WTC11 (cell line): ENCODE data around the gene CNTNAP5.

Experiments
- GABPB1 ChIP-seq: sonication (generic); formaldehyde crosslinking; IDR thresholded peaks from 2 replicates; pipeline ENCODE4 v1.8.1; 2023; ENCODE audit warnings: mild to moderate bottlenecking, missing genetic modification reagents
- MXD4 ChIP-seq: fragments of 250-450 bp; sonication (Bioruptor Pico); IDR thresholded peaks from 2 replicates; pipeline ENCODE4 v1.8.0; 2021; ENCODE audit warnings: mild to moderate bottlenecking, moderate library complexity, borderline replicate concordance
- SP1 ChIP-seq: sonication (generic); formaldehyde crosslinking; conservative IDR thresholded peaks from 2 replicates; pipeline ENCODE4 v1.8.1; 2022; ENCODE audit warnings: missing genetic modification reagents
- TEAD1 ChIP-seq: sonication (generic); formaldehyde crosslinking; IDR thresholded peaks from 2 replicates; pipeline ENCODE4 v1.8.0; 2022; ENCODE audit warnings: mild to moderate bottlenecking, missing genetic modification reagents
- ZNF121 ChIP-seq: sonication (generic); formaldehyde crosslinking; IDR thresholded peaks from 2 replicates; pipeline ENCODE4 v1.8.0; 2023; ENCODE audit warnings: missing genetic modification reagents
- TF ChIP-seq, protein P1 (sequence below): fragments of 200-600 bp; IDR thresholded peaks from 2 replicates; pipeline ENCODE4 v1.8.0; 2022; ENCODE audit warnings: antibody characterized with exemption
- TF ChIP-seq, protein P2 (sequence below): sonication (generic); formaldehyde crosslinking; IDR thresholded peaks from 2 replicates; pipeline ENCODE4 v1.8.1; 2022; ENCODE audit warnings: missing genetic modification reagents, borderline replicate concordance
- TF ChIP-seq, protein P3 (sequence below): sonication (generic); formaldehyde crosslinking; IDR thresholded peaks from 2 replicates; pipeline ENCODE4 v1.8.0; 2022; ENCODE audit warnings: mild to moderate bottlenecking, missing genetic modification reagents

DNA sequence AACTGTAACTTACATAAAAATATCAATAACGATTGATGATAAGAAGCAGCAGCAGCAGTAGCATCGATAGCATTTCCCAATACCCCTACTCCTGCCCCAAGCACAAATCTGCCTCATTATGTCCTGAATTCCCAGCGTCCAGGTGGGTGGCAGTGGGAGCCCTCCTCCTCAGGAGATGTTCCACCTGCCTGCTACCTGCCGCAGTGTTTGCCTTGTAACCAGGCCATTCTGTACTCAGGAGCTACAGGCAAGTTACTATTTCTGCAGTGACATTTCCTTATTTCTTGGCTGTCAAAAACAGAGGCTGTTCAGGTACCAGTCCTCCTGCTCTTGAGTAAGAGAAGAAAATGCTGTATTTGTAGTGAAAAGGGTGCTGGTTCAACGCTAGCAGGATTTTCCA is 236.4 kb downstream of the CNTNAP5 start:
- TF ChIP-seq, protein P1, sequence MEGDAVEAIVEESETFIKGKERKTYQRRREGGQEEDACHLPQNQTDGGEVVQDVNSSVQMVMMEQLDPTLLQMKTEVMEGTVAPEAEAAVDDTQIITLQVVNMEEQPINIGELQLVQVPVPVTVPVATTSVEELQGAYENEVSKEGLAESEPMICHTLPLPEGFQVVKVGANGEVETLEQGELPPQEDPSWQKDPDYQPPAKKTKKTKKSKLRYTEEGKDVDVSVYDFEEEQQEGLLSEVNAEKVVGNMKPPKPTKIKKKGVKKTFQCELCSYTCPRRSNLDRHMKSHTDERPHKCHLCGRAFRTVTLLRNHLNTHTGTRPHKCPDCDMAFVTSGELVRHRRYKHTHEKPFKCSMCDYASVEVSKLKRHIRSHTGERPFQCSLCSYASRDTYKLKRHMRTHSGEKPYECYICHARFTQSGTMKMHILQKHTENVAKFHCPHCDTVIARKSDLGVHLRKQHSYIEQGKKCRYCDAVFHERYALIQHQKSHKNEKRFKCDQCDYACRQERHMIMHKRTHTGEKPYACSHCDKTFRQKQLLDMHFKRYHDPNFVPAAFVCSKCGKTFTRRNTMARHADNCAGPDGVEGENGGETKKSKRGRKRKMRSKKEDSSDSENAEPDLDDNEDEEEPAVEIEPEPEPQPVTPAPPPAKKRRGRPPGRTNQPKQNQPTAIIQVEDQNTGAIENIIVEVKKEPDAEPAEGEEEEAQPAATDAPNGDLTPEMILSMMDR = no peak
- no peak for TF ChIP-seq SP1 (CRISPR knock-in tag)
- TF ChIP-seq, protein P2, sequence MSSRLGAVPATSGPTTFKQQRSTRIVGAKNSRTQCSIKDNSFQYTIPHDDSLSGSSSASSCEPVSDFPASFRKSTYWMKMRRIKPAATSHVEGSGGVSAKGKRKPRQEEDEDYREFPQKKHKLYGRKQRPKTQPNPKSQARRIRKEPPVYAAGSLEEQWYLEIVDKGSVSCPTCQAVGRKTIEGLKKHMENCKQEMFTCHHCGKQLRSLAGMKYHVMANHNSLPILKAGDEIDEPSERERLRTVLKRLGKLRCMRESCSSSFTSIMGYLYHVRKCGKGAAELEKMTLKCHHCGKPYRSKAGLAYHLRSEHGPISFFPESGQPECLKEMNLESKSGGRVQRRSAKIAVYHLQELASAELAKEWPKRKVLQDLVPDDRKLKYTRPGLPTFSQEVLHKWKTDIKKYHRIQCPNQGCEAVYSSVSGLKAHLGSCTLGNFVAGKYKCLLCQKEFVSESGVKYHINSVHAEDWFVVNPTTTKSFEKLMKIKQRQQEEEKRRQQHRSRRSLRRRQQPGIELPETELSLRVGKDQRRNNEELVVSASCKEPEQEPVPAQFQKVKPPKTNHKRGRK = no peak
- TF ChIP-seq GABPB1 (CRISPR knock-in tag) = no peak
- no peak for TF ChIP-seq ZNF121 (CRISPR knock-in tag)
- no peak for TF ChIP-seq TEAD1 (CRISPR knock-in tag)
- TF ChIP-seq, protein P3, sequence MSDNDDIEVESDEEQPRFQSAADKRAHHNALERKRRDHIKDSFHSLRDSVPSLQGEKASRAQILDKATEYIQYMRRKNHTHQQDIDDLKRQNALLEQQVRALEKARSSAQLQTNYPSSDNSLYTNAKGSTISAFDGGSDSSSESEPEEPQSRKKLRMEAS (CRISPR knock-in tag) = no peak
- TF ChIP-seq MXD4 (CRISPR knock-in tag) = no peak
